CD4-positive, alpha-beta T cell treated with Interferon gamma for 1 hour (primary cell): ENCODE data around the gene DEK.
"Not testable (repeated sequence)": the region's sequence is repeated elsewhere in the genome, so short reads cannot be mapped to it uniquely, and the experiment has no call there.

Experiments
- DNase-seq: peaks from one replicate; pipeline ENCODE4 v3.0.0-alpha.2; 2020

Gene DEK

GRCh38 chr6:18237167-18237566, 27.2 kb downstream of the DEK start:
- DNase-seq = no peak

- DNase-seq = no peak
Observed at GRCh38 chr6:18235524-18235923, 28.8 kb downstream of the DEK start.

- DNase-seq = no peak
Observed at GRCh38 chr6:18234564-18234963, 29.8 kb downstream of the DEK start.

GRCh38 chr6:18233770-18234169, 30.6 kb downstream of the DEK start:
- DNase-seq = not testable (repeated sequence)

GRCh38 chr6:18231856-18232255, 32.5 kb downstream of the DEK start:
- not testable (repeated sequence) for DNase-seq

- DNase-seq = not testable (repeated sequence)
Observed at GRCh38 chr6:18228590-18228989, 35.7 kb downstream of the DEK start.

- DNase-seq = not testable (repeated sequence)
Observed at GRCh38 chr6:18227166-18227565, 37.2 kb downstream of the DEK start.

DNA sequence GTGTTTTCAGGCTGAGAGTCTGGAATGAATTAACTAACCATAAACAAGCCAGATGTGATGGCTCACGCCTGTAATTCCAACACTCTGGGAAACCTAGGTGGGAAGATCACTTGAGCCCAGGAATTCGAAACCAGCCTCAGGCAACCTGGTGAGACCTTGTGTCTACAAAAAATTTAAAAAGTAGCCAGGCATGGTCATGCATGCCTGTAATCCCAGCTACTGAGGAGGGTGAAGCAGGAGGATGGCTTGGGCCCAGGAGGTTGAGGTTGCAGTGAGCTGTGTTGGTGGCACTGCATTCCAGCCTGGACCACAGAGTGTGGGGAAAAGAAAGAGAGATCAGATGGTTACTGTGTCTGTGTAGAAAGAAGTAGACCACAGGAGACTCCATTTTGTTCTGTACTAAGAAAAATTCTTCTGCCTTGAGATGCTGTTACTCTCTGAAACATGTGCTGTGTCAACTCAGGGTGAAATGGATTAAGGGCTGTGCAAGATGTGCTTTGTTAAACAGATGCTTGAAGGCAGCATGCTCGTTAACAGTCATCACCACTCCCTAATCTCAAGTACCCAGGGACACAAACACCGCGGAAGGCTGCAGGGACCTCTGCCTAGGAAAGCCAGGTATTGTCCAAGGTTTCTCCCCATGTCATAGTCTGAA, 37.8 kb downstream of the DEK start:
- not testable (repeated sequence) for DNase-seq

- DNase-seq = no peak
Observed at GRCh38 chr6:18221288-18221615, 43.1 kb downstream of the DEK start.

DNA sequence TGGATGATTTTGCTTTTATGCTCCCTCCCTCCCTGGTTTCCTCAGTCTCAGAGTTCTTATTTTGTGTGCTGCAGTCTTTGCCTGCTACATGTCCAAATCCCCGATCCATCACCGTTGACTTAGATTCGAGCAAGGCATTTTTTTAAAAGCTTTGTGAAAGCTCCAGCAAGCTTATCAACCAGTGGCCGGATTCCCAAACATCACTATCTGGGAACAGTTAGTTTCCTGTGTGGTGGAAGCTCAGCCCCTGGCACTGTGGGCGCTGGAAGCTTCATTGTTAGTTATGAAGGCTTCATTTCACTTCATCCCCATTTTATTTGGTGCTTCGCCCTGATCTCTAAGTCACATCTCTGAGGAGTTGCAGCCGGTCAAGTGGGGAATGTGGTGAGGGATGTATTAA, 44.7 kb downstream of the DEK start:
- DNase-seq = no peak

GRCh38 chr6:18218233-18218632, 46.1 kb downstream of the DEK start:
- DNase-seq = no peak

- no peak for DNase-seq
Observed at GRCh38 chr6:18216411-18216810, 47.9 kb downstream of the DEK start.

- no peak for DNase-seq
Observed at GRCh38 chr6:18215436-18215835, 48.9 kb downstream of the DEK start.

- DNase-seq = no peak
Observed at GRCh38 chr6:18214003-18214402, 50.3 kb downstream of the DEK start.

GRCh38 chr6:18213439-18213838, 50.9 kb downstream of the DEK start:
- DNase-seq = no peak

- no peak for DNase-seq
Observed at GRCh38 chr6:18212231-18212630, 52.1 kb downstream of the DEK start.

DNA sequence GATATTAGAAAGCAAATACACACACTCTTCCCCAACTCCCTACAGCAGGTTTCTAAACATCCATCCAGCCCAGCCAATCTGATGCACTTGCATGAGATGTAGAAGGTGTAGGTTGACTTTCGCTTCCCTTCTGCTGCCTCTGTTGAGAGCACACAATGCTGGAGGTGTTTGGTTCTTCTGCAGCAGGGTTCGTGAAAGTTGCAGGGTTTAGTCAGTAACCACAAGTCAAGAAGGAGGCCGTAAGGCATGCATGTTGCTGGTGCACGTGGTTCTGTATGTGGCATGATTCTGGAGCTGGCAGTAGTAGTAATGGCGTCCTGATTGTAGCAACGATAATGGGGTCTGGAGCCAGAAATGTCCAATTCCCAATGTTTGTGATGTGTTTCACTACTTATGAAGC, 53.0 kb downstream of the DEK start:
- DNase-seq = no peak

DNA sequence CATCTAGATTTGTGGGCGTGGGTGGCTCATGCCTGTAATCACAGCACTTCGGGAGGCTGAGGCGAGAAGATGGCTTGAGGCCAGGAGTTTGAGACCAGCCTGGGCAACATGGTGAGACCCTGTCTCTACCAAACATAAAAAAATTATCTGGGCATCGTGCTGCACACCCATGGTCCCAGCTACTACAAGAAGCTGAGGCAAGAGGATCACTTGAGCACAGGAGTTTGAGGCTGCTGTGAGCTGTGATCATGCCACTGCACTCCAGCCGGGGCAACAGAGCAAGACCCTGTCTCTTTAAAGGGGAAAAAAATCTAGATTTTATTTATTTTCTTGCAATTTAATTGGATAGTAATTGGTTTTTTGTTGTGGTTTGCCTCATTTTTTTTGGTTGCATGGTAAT, 53.6 kb downstream of the DEK start:
- no peak for DNase-seq

GRCh38 chr6:18209539-18210197, 54.7 kb downstream of the DEK start:
- no peak for DNase-seq

DNA sequence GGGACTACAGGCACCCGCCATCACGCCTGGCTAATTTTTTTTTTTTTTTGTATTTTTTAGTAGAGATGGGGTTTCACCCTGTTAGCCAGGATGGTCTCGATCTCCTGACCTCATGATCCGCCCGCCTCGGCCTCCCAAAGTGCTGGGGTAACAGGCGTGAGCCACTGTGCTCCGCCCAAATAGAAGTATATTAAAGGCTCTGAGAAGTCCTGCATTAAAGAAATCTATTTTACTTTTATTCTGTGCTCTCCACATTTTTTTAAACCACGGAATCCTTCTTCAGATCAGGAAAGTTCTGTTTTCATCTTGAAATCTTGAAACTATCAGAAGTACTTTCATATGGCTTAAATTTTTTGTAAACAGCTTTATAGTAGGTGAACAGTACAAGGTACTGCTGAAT, 55.6 kb downstream of the DEK start:
- not testable (repeated sequence) for DNase-seq

- DNase-seq = no peak
Observed at GRCh38 chr6:18207949-18208348, 56.4 kb downstream of the DEK start.

DNA sequence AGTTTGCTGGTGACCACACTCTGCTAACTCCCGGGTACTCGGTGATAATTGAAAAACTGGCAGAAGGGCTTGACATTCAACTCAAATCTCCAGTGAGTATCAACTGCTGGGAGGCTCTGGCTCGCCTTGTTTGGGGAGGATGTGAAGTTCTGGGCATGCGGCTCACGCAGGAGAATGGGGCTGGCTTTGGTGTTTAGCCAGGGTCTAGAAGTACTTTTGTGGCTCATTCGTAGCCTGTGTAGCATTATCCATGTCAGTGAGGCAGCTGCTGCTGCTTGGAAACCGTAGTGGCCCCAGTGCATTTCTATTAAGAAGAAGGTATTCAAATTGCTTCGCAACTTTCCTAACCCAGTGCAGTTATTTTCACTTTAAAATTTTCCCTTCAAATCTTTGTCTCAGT, 56.9 kb downstream of the DEK start:
- no peak for DNase-seq

- no peak for DNase-seq
Observed at GRCh38 chr6:18206591-18206990, 57.7 kb downstream of the DEK start.

DNA sequence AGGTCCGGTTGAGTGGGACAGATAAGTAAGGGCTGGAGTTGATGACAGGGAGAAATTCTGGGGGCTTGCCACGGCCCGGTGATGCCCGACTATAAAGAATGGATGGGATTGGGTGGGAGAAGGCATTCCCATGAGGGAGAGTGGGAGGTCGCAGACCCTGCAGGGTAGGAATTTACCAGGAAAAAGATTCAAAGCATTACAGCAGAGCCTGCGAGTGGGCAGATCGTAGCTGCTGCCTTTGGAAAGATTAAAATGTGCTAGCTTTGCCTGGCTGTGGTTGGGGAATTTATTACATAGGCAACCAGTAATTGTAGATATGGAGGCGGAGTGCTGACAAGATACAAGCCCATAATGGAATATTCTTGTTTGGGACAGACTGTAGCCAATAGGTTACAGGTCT, 59.6 kb downstream of the DEK start:
- DNase-seq = no peak

- DNase-seq = no peak
Observed at GRCh38 chr6:18203786-18204185, 60.5 kb downstream of the DEK start.
